Tibial nerve (tissue), 4 donors: ENCODE results near the gene SVIL.

Source experiments
- EP300 ChIP-seq, 2 donors: sonication (generic); formaldehyde crosslinking; IDR thresholded peaks; one replicate each; pipeline ENCODE4 v1.6.1; 2017; ENCODE audit warnings: antibody characterized with exemption in 2 of 2, mild to moderate bottlenecking in 1 of 2
- TF ChIP-seq, protein P1 (sequence below), 5 experiments: fragments of 200-600 bp in 3 of 5; fragments of 450-650 bp in 2 of 5; sonication (generic) in 3 of 5; IDR thresholded peaks; one replicate each; pipeline ENCODE4 v1.5.1; 2016 to 2019; ENCODE audit warnings: antibody characterized with exemption in 5 of 5, mild to moderate bottlenecking in 3 of 5, moderate library complexity in 2 of 5

DNA sequence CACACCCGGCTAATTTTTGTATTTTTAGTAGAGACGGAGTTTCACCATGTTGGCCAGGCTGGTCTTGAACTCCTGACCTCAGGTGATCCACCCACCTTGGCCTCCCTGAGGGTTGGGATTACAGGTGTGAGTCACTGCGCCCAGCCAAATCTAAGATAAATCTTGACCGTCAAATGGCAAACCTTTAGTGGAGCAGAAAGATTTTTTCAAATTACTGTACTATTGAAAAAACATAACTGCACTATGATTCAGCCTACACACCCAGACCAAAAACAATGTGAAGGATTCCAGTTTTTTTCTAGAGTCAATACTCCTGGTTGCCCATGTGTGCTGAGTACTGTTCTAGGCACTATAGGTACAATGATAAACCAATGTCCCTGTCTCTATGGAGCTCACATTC lies 33.9 kb upstream of the SVIL start:
- no peak for TF ChIP-seq EP300 (IDR thresholded peaks at IDR 0.05)
- TF ChIP-seq, protein P1, sequence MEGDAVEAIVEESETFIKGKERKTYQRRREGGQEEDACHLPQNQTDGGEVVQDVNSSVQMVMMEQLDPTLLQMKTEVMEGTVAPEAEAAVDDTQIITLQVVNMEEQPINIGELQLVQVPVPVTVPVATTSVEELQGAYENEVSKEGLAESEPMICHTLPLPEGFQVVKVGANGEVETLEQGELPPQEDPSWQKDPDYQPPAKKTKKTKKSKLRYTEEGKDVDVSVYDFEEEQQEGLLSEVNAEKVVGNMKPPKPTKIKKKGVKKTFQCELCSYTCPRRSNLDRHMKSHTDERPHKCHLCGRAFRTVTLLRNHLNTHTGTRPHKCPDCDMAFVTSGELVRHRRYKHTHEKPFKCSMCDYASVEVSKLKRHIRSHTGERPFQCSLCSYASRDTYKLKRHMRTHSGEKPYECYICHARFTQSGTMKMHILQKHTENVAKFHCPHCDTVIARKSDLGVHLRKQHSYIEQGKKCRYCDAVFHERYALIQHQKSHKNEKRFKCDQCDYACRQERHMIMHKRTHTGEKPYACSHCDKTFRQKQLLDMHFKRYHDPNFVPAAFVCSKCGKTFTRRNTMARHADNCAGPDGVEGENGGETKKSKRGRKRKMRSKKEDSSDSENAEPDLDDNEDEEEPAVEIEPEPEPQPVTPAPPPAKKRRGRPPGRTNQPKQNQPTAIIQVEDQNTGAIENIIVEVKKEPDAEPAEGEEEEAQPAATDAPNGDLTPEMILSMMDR (IDR thresholded peaks at IDR 0.05) = no peak
